ENCODE measurements around the gene RASSF5. TPM values are rescaled to one million over a fixed set of nuclear protein-coding genes. Genes with fewer than 3 reads are reported as not detected.
"Not testable (repeated sequence)": the region's sequence is repeated elsewhere in the genome, so short reads cannot be mapped to it uniquely, and the experiment has no call there.

The RASSF5 gene
- polyA plus RNA-seq, 4 donors = 4.6 to 6.6 (median 4.9) TPM

DNA sequence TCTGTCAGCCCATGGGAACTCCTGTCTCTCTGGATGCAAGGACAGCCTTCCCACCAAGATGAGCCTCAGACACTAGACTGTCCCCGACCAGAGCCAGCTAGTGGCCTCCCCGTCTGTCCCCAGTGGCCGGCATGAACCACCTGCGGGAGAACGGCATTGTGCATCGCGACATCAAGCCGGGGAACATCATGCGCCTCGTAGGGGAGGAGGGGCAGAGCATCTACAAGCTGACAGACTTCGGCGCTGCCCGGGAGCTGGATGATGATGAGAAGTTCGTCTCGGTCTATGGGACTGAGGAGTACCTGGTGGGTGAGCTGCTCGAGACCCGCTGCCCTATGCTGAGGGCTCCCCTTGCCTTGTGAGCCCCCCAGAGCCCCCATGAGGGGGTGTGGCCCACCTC, 31.3 kb upstream of the RASSF5 start:
- no peak for DNase-seq (ENCODE audit: low read depth in 4 of 4, low spot score in 2 of 4)

DNA sequence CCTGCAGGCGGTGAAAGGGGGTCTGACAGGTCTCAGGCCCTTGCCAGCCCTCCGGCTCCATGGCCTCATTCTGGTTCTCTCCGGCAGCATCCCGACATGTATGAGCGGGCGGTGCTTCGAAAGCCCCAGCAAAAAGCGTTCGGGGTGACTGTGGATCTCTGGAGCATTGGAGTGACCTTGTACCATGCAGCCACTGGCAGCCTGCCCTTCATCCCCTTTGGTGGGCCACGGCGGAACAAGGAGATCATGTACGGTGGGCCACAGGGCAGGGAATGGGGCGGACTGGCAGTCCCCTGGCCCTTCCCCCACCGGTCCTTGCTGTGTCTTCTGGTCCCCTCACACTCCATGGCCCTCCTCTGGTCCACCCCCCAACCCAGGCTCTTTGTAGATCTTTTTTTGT, 30.7 kb upstream of the RASSF5 start:
- DNase-seq (ENCODE audit: low read depth in 4 of 4, low spot score in 2 of 4) = no peak

DNA sequence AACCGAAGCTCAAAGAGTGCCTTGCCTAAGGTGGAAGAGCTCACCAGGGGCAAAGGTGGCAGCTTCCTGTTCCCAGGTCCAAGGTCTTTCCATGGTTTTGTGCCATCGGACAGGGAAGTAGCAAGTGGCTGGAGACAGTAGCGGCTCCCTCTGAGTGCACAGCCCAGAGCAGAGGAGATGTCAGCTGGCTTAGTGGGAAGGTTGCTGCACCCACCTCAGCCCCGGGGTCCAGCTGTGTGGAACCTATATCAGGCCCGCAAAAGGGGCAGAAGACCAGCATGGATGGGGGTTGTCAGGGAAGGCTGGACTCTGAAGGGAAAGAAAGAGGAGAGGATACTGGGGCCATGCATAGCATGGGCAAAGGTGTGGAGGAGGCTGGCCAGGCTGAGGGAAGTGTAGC, 30.2 kb upstream of the RASSF5 start:
- no peak for DNase-seq (ENCODE audit: low read depth in 4 of 4, low spot score in 2 of 4)

DNA sequence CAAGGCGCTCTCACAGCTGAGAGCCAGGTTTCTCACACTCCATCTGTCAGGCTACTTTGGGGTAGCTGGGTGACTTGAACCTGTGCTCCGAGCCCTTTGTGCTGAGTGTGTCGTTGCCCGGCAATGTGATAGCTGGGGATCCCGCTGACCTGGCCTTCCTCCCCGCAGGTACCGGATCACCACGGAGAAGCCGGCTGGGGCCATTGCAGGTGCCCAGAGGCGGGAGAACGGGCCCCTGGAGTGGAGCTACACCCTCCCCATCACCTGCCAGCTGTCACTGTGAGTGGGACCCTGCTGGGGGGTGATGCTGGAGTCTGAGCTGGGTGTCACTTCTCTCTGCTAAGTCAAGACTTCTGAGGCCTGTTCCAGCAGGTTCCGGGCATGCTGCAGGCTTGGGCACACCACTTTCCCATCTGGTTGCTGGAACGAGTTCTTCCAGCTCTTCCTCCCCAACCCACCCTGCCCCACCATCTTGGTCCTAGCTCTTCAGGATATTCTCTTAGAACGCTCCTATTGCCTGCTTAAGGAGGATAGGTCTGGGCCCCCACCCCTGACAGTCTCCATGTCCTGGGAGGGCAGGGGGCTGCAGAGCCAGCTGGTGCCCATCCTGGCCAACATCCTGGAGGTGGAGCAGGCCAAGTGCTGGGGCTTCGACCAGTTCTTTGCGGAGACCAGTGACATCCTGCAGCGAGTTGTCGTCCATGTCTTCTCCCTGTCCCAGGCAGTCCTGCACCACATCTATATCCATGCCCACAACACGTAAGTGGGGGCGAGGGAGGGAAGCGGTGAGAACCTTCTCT, 29.6 kb upstream of the RASSF5 start:
- DNase-seq (ENCODE audit: low read depth in 4 of 4, low spot score in 2 of 4) = no peak

DNA sequence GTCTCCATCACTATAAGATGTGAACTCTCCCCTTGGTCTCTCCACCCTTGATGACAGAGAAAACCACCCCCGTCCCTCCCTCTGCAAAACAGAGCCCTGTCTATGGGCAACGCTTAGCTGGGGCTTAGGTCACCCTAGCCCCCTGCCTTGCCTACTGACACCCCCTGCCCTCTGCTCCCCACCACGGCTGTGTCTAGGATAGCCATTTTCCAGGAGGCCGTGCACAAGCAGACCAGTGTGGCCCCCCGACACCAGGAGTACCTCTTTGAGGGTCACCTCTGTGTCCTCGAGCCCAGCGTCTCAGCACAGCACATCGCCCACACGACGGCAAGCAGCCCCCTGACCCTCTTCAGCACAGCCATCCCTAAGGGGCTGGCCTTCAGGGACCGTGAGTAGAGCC, 28.6 kb upstream of the RASSF5 start:
- DNase-seq (ENCODE audit: low read depth in 4 of 4, low spot score in 2 of 4) = no peak

DNA sequence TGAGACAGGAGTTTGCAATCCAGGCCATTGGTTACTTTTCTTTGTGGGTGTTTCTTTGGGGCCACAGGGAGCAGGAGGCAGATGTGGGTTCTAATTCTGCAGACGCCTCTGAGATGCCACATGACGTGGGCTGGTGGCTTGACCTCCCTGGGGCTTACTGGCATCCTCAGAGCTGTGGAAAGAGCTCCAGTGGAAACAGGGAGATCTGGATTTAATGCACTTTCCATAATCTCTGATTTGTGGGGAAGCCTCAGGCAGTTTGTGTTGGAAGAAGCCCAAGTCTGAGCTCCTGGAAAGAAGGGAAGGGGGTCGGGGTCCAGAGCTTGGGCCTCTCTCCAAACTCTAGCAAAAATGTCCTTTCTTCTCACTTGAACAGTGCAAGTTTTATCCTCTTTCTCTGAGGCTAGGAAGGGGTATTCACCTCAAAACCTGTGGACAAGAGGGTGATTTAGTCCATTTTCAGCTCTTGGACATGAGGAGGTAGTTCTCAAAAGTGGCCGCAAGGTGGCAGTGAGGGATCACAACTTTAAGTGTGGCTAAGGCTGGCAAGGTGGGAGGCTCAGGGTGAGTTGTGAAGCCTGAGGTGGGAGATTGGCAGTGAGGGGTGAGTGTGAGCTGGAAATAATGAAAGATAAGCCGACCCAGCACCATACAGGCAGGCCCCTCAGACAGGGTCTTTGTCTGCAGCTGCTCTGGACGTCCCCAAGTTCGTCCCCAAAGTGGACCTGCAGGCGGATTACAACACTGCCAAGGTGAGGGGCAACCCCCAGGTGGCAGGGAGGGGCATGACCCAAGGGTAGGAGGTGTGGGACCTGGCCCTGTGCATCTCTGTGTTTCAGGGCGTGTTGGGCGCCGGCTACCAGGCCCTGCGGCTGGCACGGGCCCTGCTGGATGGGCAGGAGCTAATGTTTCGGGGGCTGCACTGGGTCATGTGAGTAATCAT, 27.9 kb upstream of the RASSF5 start:
- peak in 2 of 4 donors; percentile 62 to 75 for DNase-seq (ENCODE audit: low read depth in 4 of 4, low spot score in 2 of 4)

DNA sequence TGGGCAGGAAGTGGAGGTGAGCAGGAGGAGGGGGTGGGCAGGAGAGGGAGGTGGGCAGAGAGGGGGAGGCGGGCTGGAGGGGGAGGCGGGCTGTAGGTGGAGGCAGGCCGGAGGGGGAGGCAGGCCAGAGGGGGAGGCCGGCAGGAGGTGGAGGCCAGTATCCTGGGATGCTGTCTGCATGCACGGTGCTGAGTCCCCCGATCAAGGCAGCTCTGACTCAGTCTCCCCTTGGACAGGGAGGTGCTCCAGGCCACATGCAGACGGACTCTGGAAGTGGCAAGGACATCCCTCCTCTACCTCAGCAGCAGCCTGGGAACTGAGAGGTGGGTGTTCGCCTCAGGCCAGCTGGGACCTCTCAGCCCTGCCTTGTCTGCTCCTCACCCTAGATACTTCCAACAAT, 27.1 kb upstream of the RASSF5 start:
- no peak for DNase-seq (ENCODE audit: low read depth in 4 of 4, low spot score in 2 of 4)

DNA sequence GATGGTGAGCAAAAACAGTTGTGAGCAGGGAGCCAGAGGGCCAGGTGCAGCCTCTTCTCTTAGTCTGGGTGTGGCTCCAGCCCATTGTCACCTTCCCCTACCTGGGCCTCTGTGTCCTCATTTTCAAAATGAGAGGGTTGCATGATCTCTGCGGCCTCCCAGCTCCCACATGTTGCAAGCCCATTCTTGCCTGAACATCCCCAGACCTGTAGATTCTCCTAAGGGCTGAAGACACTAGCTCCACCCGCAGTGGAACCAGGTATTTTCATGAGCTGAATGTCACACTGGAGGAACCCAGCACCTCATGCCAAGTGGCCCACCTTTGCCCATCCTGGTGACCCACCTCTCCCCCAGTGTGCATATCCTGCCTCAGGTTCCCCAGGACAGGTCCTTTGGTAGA, 24.7 kb upstream of the RASSF5 start:
- no peak for DNase-seq (ENCODE audit: low read depth in 4 of 4, low spot score in 2 of 4)

DNA sequence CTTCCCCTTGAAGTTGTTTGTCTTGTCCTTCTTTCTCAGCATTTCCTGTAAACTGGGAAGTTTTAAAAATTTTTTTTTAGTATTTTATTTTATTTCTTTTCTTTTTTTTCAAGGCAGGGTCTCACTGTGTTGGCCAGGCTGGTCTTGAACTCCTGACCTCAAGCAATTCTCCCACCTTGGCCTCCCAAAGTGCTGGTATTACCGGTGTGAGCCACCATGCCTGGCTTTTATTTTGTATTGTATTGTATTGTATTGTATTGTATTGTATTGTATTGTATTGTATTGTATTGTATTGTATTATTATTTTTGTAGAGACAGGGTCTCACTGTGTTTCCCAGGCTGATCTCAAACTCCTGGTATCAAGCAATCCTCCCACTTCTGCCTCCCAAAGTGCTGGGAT, 23.5 kb upstream of the RASSF5 start:
- DNase-seq (ENCODE audit: low read depth in 4 of 4, low spot score in 2 of 4) = not testable (repeated sequence)

DNA sequence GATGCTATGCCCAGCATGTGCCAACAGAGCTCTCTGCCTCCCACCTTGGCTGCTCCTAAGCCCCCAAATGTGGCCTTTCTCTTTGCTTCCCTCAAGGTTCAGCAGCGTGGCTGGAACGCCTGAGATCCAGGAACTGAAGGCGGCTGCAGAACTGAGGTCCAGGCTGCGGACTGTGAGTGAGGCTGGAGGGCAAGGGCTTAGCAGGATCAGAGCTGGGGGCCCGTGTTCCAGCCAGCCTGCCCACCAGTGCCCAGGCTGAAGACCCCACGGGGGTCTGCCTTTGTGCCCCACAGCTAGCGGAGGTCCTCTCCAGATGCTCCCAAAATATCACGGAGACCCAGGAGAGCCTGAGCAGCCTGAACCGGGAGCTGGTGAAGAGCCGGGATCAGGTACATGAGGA, 22.4 kb upstream of the RASSF5 start:
- DNase-seq (ENCODE audit: low read depth in 4 of 4, low spot score in 2 of 4) = no peak

DNA sequence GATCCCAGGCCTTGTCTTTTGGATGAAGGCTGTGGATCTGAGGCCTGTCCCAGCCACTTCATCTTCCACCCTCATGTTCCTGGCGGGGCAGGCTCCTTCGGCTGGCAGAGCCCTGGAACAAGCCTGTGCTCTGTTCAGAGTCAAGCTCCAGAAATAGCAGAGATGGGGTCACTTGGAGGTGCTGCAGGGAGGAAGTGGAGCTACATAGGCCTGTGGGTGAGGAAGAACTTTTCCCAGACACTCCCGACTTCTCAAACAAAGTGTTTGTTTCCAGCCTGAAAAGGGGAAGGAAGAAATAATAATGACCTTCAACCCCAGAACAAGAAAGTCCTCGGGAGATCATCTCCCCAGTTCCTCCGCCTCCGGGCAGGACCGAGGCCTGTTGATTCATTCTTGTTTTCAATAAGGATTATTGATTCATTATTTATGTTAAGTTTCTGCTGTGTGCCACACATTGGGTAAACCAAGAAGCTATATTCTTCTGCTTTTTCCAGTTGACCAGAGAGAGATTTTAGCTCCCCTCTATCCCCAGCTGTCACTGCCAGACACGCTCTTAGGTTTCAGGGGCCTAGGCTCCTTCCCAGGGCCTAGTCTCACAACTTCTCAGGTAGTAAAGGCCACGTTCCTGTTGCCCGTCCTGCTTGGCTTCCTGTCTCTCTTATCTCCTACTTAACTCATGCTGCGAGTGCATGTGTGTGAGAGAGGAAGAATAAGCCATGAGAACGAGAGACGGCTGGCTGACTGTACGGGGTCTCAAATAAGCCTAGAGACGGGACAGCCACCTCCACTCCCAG, 20.1 kb upstream of the RASSF5 start:
- no peak for DNase-seq (ENCODE audit: low read depth in 4 of 4, low spot score in 2 of 4)

DNA sequence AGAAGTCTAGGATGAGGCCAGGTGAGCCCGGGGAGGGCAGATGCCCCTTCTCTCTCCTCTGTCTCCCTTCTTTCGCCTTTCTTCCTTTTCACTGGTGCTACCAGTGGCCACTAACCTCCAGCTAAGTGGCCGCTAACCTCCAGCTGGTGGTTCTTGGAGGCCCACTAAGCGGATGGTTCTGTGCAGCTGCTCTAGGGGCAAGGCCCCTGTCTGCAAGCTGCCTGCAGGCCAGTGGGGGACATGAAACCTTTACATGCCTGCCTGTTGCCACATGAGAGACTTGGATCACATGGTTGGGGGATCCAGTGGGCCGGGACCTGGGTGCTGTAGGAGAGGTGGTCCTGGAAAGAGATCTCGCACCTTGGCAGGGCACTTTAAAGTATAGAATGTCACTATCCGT, 19.4 kb upstream of the RASSF5 start:
- no peak for DNase-seq (ENCODE audit: low read depth in 4 of 4, low spot score in 2 of 4)

DNA sequence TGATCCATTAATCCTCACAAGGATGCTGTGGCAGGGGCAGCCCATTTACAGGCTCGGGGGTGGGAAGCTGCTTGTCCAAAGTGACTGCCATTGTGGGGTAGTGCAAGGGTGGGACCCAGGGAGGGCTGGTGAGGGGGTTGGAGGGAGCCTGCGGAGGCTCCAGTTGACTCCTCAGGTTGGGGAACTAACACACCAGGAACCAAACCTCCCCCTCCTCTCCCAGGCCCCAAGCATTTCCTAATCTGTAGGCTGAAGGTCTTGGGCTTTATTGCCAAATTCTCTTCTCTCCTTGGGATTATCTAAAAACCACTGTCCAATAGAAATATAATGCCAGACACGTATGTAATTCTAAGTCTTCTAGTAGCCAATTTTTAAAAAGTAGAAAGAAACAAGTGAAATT, 18.9 kb upstream of the RASSF5 start:
- DNase-seq (ENCODE audit: low read depth in 4 of 4, low spot score in 2 of 4) = no peak

DNA sequence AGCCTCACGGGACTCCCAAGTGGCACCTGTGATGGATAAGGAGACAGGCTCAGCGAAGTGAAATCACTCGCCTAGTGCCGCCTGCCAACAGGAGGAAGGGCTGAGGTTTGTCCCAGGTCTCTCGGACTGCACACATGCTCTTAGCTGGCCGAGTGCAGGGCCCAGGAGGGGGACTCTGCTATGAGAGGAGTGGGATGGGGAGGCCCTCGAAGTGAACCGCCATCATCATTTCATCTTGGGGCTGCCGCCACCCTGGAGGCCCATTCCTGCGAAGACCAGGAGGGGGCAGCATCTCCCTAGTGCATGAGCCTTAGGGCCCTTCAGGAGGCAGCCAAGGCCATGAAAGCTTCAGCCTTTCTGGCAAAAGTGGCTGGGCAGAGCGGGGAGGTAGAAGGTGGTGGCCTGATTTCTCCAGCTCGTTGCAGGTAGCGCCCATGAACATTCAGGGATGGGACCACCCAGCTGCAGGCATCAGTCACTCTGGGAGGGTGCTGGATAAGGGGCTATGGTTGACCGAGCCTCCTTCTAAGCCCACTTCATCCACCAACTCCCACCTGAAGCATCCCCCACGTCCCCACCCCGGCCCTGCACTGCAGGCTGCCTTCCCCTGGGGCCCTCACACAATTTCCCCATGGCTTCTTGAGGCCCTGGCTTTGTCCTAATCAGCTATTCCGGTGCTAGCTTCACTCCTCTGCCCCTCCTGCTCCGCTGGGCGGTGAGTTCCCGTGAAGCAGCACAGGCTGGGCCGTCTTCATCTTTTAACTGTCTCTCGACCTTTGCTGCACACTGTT, 17.2 kb upstream of the RASSF5 start:
- DNase-seq (ENCODE audit: low read depth in 4 of 4, low spot score in 2 of 4) = no peak

DNA sequence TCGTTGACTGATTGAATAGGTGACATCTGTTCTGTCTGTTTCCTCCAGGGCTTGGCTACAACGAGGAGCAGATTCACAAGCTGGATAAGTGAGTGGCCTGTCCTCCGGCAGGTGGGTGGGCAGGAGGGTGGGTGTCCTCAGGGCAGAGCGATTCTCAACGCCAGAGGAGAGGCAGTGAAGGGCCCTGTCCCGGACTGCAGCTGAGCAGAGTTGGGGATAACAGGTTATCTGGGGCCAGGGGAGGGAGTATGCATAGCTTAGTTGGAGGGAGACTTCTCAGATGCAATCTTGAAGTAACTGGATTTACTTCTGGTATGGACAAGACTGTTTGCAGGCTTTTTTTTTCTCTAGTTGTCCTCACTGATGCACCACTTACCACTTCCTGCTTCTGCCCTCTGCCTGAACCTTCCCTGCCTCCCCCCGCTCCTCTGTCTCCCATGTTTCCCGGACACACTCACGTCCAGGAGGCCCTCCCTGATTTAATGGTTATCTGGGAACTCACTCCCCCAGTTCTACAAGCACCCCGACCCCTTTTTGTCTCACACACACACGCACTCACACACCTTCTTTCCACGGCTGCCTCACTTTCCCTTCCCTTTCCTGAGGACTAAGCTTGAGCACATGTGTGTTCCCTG, 16.4 kb upstream of the RASSF5 start:
- no peak for DNase-seq (ENCODE audit: low read depth in 4 of 4, low spot score in 2 of 4)

DNA sequence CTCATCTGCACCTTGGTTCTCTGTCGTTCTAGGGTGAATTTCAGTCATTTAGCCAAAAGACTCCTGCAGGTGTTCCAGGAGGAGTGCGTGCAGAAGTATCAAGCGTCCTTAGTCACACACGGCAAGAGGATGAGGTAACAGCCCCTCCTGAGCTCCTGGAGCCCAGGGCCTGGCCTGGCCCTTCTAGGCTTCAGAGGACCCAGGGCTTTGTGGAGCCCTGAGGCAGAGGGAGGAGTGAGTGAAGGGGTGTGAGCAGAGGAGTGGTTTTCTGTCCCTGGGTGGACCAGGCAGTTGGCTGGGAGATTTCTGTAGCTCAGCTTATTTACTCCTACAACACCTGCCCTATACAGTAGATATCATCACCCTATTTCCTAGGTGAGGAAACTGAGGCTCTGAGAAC, 15.7 kb upstream of the RASSF5 start:
- no peak for DNase-seq (ENCODE audit: low read depth in 4 of 4, low spot score in 2 of 4)

DNA sequence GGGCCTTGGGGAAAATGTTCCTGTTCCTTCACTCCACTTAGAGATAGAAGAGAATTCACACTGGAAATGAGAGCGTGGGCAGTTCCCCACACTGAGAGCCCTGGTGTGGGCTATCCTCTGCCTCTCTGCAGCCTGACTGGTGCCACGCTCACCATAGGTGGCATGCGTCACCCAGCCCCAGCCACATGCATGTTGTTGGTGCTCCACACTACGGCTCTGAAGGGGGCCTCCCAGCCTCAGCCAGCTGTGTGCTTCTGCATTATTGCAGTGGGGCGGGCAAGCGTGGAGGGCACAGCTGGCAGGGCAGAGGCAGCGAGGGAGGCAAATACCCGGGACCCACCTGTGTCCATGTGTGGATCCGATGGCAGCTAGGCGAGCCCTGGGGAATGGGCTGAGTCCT, 14.7 kb upstream of the RASSF5 start:
- no peak for DNase-seq (ENCODE audit: low read depth in 4 of 4, low spot score in 2 of 4)

DNA sequence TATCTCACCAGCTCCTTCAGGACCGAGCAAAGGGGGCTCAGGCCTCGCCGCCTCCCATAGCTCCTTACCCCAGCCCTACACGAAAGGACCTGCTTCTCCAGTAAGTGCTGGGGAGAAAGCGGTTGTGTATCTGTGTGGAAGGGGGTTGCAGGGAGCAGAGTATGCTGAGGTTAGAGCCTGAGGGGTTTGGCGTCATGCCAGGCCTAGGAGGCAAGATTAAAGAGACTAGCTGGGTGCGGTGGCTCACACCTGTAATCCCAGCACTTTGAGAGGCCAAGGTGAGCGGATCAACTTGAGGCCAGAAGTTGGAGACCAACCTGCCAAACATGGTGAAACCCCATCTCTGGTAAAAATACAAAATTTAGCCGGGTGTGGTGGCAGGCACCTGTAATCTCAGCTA, 14.1 kb upstream of the RASSF5 start:
- no peak for DNase-seq (ENCODE audit: low read depth in 4 of 4, low spot score in 2 of 4)

DNA sequence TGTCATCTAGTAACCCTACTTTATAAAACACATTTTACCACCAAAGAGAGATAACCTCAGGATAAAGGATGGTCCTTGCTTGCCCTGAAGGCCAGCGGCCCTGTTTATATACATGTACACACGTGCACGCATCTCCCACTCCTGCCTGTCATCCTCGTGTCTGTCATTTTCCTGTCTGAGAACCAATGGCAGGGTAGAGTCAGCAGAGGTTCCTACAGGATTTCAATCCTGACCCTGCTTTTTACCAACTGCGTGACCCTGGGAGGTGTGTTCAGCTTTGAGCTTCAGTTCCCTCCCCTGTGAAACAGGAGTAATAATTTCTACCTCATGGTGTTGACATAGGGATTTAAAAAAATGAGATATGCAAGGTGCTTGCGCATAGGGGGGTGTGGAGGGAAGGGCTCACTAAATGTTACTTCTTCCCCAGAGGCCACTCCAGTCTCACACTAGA, 12.3 kb upstream of the RASSF5 start:
- DNase-seq (ENCODE audit: low read depth in 4 of 4, low spot score in 2 of 4) = no peak

All from left renal cortex interstitium (tissue), 4 donors.